PC-3 (cell line): ENCODE measurements around the gene PTH2.

ENCODE experiments used
- CTCF ChIP-seq: fragments of 300-600 bp; sonication (generic); conservative IDR thresholded peaks from 2 replicates; pipeline ENCODE4 v1.5.1; 2017; ENCODE audit warnings: antibody characterized with exemption, low read depth, mild to moderate bottlenecking, low read length
- EZH2 ChIP-seq: fragments of 300-600 bp; sonication (generic); IDR thresholded peaks from one replicate; pipeline ENCODE4 v1.6.1; 2017; ENCODE audit warnings: antibody characterized with exemption, mild to moderate bottlenecking, low read length; ENCODE audit not compliant: unreplicated experiment

GRCh38 chr19:49414256-49414655 lies 9.0 kb downstream of the PTH2 start:
- TF ChIP-seq CTCF (no peak), EZH2 (no peak)
